ENCODE measurements around the gene PSMD11.

The PSMD11 gene

DNA sequence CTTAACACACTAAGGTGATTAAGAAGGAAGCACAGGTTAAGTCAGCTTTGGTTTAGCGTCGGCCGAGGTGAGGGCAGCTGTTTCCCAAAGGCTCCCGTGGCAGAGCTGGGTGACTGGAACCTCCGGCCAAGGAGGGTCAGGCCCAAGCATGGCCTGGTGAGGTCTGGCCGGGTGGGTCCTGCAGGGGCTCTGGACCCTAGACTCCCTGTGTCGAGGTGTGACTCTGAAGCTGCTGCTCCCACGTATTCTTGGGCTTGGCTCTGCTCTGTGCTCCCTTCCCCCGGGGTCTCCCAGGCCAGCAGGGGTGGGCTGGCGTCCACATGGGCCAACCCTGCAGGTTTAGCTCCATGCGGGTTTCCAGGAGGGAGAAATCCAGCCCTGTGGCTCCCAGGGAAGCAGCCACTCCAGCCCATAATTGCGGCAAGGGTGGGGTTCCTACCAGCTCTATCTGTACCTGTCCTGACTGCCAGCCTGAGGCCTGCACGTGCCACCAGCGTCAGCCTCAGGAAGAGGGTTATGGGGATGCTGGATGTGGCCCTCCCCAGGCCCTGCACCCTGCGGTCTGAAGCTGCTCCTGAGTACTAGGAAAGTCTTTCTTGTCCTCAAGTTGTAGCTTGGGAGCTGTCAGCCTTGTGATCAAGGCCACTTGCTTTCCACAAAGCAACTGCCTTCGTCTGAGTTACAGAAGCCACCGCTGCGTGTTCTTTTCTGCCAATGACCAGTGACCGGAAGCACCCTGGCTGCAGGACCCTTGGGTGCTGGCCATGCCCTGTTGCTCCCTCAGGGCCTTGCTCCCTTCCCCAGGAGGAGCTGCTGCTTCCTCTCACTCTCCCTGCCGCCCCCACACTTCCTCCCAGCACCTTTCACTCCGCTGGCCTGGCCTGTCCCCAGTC lies 47.3 kb downstream of the PSMD11 start:
- no peak for DNase-seq

DNA sequence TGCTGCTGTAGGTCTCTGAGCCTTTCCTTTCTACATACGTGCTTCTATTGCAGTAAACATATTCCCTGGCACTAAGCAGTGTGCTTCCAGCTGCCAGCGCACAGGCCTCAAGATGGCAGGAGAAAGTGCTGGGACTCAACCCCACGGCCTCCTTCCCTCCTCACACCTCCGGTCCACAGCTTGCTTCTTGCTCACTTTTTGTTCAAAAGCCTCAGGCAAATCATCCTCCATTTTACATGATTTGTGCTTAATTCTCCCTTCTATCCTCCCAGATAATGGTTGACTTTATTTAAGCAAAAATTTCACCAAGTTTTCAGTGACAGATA lies 47.9 kb downstream of the PSMD11 start:
- no peak for DNase-seq

DNA sequence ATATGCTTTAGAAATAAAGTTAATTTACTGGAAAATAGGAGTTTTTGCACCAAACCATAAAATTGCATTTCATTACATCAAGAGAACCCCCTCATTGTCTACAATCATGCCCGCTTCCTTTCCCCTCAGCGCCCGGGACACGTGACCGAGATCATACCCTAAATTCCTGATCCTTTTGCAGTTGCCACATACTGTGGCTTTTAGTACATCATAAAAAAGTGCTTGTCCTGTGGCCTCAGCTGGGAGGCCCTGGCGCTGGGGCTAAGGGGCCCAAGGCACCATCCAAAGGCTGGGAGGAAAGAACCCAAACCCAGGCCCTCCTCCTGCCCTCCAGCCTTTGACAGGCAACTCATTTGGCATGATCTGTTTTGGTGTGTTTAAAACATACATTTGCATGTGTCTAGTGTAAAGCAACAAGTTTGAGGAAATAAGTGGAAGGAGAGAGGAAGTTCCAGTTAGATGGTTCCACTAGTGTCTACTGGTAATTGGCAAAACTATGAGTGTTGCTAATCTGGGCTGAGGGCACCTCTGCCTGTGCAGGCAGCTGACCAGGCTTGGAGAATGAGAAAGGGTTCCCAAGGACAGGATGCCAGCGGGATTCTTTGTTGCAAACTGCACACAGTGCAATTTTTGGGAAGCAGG lies 48.5 kb downstream of the PSMD11 start:
- no peak for DNase-seq

DNA sequence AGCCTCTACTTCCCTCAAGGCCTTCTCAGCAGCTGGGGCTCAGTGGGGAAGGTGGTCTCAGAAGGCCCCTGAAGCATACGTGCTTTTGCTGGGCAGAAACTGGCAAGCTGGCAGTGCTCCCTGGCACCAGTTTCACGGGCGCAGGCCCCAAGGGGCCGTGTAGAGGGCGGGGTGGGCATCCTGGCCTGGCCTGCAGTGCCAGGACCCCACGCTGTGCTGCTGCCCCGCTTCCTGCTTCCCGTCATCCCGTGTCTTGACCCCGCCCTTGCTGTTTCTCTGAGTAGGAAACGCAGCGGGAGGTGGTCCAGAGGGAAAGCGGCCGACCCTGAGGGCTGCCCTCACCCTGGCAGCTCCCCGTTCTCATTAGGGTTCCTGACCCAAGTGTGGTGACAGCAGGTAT lies 49.3 kb downstream of the PSMD11 start:
- no peak for DNase-seq

DNA sequence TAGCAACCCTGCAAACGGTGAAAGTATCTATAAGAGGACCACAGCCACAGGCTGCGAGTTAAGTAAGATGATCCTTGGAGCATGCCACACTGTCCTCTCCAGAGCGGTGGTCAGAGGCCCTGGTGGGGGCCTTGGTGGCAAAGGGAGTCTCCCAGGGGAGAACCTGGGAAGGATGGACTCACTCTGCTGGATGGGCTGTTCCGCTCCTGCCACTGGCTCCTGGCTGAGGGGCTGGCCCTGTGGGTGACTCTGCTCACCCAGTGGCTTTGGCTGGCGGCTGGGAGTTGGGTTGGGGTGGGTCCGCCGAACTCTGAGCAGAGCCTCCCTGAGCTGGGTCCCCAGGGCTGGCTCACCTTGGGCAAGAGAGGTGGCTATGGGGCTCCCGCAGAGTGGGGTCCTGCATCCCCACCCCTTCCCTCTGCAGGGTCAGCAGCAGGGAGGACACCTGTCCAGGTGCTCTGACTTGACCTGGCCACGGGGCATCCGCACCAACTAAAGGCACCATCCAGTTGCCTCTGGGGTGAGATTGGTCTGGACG lies 49.7 kb downstream of the PSMD11 start:
- no peak for DNase-seq

DNA sequence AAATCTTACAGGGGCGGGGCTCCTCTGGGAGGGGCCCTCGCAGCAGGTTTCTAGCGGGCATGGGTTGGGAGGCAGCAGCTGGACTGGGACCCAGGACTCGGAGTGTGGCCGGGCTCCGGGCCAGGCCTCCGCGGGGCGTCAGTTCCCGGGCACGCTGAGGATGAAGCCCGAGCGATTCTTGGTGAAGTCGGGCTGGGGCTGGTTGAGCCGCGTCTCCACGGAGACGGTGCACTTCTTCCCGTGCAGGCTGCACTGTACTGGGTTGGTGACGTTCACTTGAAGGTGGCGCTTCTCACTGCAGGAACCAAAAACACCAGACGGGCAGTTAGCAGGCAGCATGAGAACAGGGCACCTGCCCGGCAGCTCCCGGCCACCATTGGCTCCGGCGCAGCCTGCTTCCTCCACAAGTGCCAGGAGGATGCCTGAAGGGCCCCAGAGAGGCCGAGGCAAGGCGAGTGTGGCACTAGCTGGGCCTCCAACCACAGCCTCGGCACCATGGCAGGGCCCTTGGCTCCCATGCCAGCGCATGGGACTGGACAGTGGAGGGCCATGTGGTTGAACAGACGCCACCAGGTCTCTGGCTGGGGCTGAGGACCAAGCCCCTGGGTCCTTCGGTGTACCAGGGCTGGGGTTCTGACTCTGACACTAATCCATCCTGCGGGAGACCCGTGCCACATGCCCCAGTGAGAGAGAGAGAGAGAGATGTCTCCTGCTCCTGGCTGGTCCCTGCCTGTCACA lies 50.5 kb downstream of the PSMD11 start:
- DNase-seq, result peak; percentile 87

DNA sequence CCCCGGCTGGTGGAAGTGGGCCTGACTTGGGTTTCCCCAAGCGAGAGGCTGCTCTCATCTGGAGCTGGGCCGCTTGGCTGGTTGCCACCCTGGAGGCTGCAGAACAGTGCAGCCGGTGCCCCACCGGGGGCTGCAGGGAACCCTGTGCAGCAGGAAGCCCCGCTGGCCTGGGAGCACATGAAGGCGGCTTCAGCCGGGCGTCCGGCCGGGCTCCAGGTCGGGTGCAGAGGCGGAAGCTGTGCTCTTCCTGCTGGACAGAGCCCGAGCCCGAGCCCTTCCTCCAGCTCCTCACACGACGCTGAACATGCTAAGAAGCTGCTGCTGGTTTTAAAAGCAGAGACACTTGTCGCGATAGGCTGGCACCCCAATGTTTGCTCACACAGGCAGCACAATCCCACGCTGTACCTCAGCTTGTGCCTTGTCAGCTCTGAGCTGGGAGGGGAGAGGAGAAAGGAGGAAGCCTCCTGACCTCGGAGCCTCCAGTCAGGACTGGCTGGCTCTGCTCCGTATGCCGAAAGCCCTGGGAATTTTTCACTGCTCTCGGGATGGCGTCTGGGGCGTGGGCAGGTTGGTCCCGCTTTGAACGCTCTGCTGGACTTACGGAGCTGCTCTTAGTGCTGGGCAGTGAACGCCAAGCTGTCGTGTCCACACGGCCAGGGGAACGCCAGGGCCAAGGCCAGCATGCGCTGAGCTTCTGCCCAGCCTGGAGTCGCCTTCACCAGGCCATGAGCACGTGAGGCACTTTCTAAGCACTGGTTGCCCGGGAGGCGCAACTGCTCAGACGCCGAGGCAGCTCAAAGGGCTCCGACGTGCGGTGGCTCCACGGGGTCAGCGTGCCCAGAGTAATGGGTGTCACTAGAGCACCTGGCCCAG lies 51.3 kb downstream of the PSMD11 start:
- peak; percentile 31 for DNase-seq

DNA sequence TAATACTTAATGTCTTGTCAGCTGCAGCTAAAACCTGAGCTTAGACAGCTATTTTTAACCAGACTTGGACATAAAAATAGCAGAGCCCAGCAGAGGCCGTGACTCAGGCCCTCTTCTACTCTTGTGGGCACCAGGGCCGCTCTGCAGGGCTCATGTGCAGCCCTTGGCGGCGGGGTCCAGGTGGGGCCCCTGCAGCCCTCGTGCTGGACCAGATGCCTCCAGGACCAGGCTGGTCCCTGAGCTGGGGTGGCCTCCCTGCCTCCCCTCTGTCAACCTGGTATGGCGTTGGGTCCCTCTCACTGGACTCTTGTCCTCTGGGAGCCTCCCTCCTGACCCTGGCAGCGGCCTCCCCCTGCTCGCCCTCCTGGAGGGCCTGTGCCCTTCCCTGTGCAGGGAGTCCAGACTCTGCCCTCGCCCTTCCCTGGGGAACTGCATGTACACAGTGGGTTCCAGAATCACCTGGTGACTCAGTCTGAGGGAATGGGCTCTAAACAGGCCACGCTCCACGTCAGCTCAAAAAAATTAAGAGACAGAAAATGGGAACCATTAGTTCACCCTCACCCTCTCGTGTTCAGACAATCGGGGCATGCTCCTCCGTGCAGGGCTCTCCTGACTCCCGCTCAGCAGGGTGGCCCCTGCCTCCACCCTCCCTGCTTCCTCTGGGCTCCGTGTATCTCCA lies 52.2 kb downstream of the PSMD11 start:
- DNase-seq, result no peak

DNA sequence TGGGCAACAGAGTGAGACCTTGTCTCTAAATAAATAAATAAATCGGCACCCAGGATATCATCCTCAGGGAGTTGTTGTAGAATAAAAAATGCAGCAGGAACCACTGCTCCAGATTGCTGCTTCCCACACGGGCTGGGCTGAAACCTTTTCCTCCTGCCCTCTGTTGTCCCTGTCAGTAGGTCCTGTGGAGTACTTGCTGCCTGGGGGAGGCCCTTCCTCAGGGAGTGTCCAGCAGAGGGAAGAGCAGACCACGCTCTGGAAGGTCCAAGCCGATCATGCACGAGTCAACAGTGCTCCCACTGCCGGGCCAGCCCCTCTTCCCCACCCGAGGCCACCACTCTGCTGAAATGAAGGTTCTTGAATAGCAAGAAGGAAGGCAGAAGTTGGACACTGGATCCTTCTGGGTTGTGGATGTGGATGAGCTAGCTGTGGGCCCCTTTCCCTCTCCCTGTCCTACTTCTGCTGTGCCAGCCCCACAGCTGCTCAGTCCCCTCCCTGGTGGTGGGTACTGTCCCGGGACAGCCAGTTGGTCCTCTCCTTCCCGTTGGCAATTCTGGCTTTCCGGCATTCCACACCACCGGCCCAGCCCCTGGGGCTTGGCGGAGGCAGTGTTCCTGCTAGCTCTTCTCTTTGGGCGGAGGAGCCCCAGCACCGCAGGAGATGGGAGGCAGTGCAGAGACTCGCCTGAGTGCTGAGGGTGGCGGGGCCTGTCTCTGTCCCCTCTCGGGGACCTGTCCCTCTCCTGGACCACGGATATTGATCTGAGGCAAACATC lies 53.3 kb downstream of the PSMD11 start:
- DNase-seq, result no peak

DNA sequence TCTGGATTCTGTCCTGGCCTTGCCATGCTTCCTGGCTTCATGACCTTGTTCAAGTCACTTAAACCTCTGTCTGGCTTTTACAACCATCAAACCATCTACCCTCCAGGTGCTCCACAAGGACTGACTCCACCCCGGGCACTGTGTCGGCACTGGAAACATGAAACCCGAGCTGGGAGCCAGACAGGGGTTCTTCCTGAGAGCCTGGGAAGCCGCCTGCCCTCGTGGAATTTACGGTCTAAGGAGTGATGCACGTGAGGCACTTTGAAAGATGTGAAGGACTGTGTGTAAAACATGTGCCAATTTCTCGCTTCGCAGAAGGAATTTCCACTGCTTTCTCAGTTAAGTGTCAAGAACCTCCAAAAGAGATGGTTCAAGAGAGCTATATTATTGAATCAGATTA lies 54.1 kb downstream of the PSMD11 start:
- peak; percentile 86 for DNase-seq

DNA sequence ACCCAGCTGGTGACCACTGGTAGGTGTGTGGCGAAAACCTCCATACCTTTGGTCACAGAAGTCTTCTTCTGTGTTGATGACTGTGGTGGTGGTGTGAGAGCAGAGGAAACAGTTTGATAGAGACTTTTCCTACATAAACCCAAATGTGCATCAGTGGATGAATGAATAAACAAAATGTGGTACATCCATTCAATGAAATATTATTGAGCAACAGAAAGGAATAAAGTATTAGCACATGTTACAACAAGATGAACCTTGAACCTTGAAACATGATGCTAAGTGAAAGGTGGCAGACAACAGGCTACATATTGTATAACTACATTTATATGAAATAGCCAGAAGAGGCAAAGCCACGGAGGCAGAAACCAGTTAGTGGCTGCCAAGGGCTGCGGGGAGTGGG lies 57.7 kb downstream of the PSMD11 start:
- DNase-seq, result no peak

DNA sequence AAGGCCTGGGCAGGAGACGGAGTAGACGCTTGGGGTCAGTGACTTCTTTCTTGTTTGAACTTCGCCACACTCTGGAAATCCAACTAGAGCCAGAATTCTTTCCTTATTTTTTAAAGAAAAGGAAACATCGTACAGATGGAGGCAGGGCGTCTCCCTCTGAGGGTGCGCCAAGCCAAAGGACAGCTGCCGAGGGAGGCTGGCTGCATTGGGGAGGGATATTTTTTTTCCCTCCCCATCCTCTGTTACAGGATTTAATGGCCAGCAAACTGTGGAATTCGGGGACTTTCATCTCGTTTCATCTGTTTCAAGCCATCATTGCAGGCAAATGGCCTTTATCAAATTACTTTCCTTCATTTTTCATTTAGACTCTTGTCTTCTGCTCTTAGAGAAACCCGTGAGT lies 58.4 kb downstream of the PSMD11 start:
- no peak for DNase-seq

DNA sequence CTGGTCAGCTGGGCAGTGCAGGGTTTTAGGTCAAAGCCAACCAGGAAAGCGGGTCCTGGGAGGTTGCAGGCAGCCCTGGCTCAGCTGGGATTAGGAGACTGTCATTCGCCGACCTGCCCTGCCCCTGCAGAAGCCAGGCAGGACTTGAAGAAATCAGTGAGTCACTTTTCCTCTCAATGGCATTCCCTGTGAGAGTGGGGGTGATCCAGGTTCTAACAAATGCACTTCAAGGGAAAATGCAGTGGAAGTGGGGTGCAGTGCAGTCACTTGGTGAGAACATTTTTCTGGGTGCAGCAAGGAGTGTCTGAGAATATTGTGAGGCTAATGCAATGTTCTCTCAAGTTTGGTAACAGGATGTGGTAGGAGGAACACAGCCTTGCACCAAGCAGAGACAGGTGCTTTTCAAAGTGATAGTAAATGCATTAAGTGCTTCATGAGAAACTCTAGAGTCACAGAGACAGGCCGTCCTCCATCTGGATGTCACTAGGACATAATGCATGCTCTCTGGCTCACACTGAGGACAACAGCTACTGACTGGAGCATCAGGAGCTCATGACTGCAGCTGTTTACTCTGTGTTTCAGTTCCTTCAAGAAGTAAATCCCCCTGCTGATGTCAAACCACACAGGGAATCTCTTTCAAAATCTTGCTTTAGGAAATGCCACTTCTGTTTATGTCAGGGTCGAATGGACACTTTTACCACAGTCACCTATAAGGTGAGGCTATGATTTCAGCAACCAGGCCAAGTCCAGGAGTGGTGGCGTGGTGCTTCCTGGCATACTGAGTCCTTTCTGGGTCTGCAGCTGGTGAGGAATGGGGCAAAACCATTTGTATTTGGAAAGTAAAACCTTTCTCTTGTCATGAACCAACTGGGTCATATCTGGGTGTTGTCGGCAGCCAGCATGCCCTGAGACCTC lies 59.2 kb downstream of the PSMD11 start:
- no peak for DNase-seq

DNA sequence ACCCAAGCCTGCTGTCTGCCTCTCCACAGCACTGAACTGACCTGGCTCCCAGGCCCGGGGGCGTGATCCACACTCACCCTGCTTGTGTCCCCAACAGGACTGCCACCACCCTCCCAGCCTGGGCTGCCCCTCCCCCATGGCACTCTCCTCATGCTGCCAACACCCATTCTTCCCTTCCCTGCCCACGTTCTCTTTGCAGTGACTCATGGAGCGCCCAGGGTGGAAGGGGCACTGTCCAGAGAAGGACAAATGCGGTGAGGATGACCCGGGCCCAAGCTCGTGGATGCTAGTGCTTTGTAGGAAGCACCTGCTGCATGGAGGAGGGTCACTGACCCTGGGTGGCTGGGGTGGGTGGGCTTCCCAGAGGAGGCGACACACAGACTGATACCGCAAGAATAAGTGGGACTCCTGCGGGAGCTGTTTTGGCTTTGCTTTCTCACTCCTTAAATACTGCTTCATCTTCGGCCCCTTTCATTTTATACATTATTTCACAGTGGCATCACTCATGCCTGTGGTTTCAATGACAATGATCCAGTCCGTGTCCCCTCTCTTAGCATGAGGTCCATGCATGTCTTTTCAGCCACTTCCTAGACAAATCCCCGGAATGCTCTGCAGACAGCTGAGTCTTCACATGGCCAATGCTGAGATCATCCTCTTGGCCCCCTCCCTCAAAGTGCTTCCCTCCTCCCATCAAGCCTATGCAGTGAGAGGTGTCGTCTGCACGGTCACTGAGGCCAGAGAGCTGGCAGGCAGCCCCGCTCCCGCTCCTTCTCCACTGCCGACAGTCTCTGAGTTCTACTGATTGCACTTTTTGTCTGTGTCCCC lies 60.1 kb downstream of the PSMD11 start:
- DNase-seq, result no peak

DNA sequence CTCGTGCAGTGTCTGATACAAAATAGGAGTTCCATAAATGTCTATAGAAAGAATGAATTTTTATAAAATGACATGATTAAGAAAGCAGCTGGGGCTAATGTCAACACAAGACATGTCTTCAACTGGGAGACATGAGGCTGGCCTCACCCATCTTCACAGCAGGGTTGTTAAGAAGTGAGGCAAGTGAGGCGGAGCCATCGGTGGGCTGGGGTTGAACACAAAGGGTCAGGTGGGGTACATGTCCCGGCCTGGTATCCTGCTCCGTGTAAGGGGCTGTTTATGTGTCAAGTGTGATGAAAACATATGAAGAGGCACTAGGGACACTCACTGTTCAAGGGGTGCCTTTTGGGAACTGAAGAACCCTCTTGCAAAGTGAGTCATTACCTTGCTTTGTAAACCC lies 64.6 kb downstream of the PSMD11 start:
- no peak for DNase-seq

DNA sequence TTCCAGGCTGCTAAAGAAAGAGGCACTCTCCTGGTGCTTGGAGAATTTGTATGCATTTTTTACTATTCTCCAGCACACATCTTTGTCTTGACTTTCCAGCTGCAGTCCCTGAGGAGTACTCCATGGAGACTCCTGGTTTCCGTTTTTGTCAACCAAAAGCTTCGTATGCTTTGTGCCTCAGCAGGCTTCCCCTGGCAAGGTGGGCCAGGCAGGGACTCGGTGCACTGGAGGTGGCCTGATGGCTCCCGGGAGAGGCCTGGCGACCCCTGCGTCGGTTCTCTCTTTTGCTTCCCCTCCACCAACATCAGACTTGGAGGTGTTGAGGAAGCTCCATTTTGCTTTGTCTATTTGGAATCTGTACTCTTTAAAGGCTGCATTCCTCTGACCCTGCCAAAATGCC lies 66.2 kb downstream of the PSMD11 start:
- no peak for DNase-seq

DNA sequence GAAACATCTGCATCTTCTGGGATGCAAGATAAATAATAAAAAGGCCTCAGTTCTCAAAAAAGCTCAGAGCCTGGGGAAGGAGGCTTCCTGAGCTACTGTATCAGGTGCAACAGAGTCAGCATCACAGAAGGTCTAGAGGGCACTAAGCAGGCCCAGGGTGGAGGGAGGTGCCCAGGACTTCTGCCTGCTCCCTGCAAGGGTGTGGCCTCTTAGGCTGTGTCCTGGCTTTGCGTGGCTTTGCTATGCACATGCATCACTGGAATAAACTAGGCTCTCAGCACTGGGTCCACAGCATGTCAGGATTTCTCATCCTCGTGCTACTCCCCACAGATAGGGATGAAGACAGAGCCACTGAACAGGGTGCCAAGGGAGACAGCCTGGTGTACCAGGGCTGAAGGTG lies 68.0 kb downstream of the PSMD11 start:
- no peak for DNase-seq

DNA sequence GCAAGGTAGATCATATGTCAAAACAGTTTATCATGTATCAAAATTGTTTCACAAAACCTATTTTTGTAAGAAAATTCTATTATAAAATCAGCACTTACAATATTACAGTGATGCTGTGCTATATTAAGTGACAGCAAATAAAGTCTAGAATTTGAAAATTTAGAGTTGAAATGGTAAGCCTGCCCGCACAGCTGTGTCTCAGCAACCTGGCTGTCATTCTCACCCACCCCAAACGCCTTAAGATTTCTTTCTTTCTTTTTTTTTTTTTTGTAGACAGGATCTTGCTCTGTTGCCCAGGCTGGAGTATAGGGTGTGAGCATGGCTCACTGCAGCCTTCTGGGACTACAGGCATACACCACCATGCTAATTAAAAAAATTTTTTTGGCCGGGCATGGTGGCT lies 69.3 kb downstream of the PSMD11 start:
- DNase-seq, result no peak

DNA sequence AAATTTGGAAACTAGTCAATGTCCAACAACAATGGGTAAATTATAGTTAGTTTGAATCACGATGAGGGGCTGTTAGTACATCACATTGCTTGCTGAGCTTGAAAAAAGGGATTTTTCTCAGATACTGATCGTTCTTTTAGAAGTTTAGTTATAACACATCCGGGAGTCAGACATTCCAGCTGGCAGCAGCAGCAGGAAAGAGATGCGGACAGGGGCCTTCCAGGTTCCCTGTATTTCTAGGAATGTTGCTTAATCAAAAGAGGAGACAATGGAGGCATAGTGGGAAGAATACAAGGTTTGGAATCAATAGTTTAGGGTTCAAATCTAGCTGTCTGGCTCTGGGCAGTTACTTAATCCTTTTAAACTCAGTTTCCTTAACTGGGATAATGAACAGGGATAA lies 70.3 kb downstream of the PSMD11 start:
- DNase-seq, result no peak
